IMR-90 (cell line): ENCODE data around the gene RHBDL3. TPM values are rescaled to one million over a fixed set of nuclear protein-coding genes. Genes with fewer than 3 reads are reported as not detected.

Experiments
- ATAC-seq: fragments of 200-7000 bp; cut with Tn5 transposase; 2 replicates; pipeline ENCODE4 v1.9.1; 2020; ENCODE audit warnings: low read depth, mild to moderate bottlenecking, moderate library complexity
- BruUV-seq: library from RNA; stranded (reverse); fragments of 400-500 nt; replicated peaks from 2 replicates; lab custom pipeline; 2021; lab: Mats Ljungman, UMichigan
- CTCF ChIA-PET: fragments of 300-600 bp; formaldehyde crosslinking; extraction: SDS; loops from one replicate; lab custom pipeline; 2021; ENCODE audit warnings: antibody characterized with exemption; lab: Yijun Ruan, JAX
- POLR2A ChIA-PET: fragments of 300-600 bp; sonication (Branson Sonifier 250); formaldehyde crosslinking; loops from one replicate; lab custom pipeline; 2022; ENCODE audit warnings: antibody characterized with exemption; ENCODE audit not compliant: unreplicated experiment; lab: Charles Lee
- DNase-seq: peaks from one replicate; pipeline ENCODE4 v3.0.0; 2013
- H2AFZ ChIP-seq: replicated peaks from 2 replicates; pipeline ENCODE3; 2013; ENCODE audit warnings: low read length, mild to moderate bottlenecking; ENCODE audit not compliant: poor library complexity
- H2AK5ac ChIP-seq: 2 replicates; pipeline ENCODE4 v1.6.1; 2013; ENCODE audit warnings: low read depth, low read length, inconsistent platforms
- H2AK9ac ChIP-seq: replicated peaks from 2 replicates; pipeline ENCODE3; 2013; ENCODE audit warnings: mild to moderate bottlenecking, low read depth, low read length, moderate library complexity; ENCODE audit not compliant: poor library complexity
- H2BK120ac ChIP-seq: 2 replicates; pipeline ENCODE4 v1.6.1; 2013; ENCODE audit warnings: low read depth, low read length, inconsistent platforms
- H2BK15ac ChIP-seq: 3 replicates; pipeline ENCODE4 v1.6.1; 2013; ENCODE audit warnings: low read depth, low read length, inconsistent platforms
- H2BK20ac ChIP-seq: 2 replicates; pipeline ENCODE4 v1.6.1; 2013; ENCODE audit warnings: low read depth, mild to moderate bottlenecking, inconsistent platforms, low read length, moderate library complexity
- H2BK5ac ChIP-seq: 2 replicates; pipeline ENCODE4 v1.6.1; 2013; ENCODE audit warnings: mild to moderate bottlenecking, low read depth, low read length, inconsistent platforms; ENCODE audit not compliant: poor library complexity, severe bottlenecking
- H3K14ac ChIP-seq: replicated peaks from 2 replicates; pipeline ENCODE4 v1.6.1; 2013; ENCODE audit warnings: low read depth, low read length, inconsistent platforms
- H3K18ac ChIP-seq: 2 replicates; pipeline ENCODE4 v1.6.1; 2013; ENCODE audit warnings: low read depth, low read length, control low read depth
- H3K23ac ChIP-seq: 2 replicates; pipeline ENCODE4 v1.6.1; 2013; ENCODE audit warnings: low read depth, low read length, inconsistent platforms
- H3K27ac ChIP-seq: 2 replicates; pipeline ENCODE4 v1.5.1; 2013; ENCODE audit warnings: mild to moderate bottlenecking, control low read depth, low read length; ENCODE audit not compliant: insufficient read depth
- H3K27me3 ChIP-seq: 2 replicates; pipeline ENCODE4 v1.6.1; 2013; ENCODE audit warnings: low read length; ENCODE audit not compliant: control insufficient read depth, insufficient read depth
- H3K36me3 ChIP-seq: 2 replicates; pipeline ENCODE4 v1.6.1; 2013; ENCODE audit warnings: low read length, mixed read lengths; ENCODE audit not compliant: control insufficient read depth, insufficient read depth
- H3K4ac ChIP-seq: 2 replicates; pipeline ENCODE4 v1.6.1; 2013; ENCODE audit warnings: low read depth, low read length, inconsistent platforms
- H3K4me1 ChIP-seq: 2 replicates; pipeline ENCODE4 v1.6.1; 2013; ENCODE audit warnings: low read length, mixed read lengths; ENCODE audit not compliant: control insufficient read depth, insufficient read depth
- H3K4me2 ChIP-seq: 2 replicates; pipeline ENCODE4 v1.6.1; 2013; ENCODE audit warnings: low read depth, mild to moderate bottlenecking, control low read depth, low read length, moderate library complexity
- H3K4me3 ChIP-seq: 2 replicates; pipeline ENCODE4 v1.5.1; 2013; ENCODE audit warnings: low read depth, mild to moderate bottlenecking, control low read depth, low read length, moderate library complexity; ENCODE audit not compliant: insufficient read depth
- H3K56ac ChIP-seq: 2 replicates; pipeline ENCODE4 v1.6.1; 2013; ENCODE audit warnings: low read length, inconsistent platforms; ENCODE audit not compliant: insufficient read depth; ENCODE audit errors: extremely low read depth
- H3K79me1 ChIP-seq, 2 experiments: 2 replicates each; pipeline ENCODE4 v1.6.1; 2013; ENCODE audit warnings: low read length in 2 of 2, inconsistent platforms in 1 of 2, low read depth in 1 of 2
- H3K9ac ChIP-seq: 2 replicates; pipeline ENCODE4 v1.6.1; 2013; ENCODE audit warnings: low read depth, low read length, control low read depth
- H3K9me1 ChIP-seq: 2 replicates; pipeline ENCODE4 v1.6.1; 2013; ENCODE audit warnings: low read length, inconsistent platforms; ENCODE audit not compliant: insufficient read depth
- H3K9me3 ChIP-seq: 2 replicates; pipeline ENCODE4 v1.6.1; 2013; ENCODE audit warnings: low read length; ENCODE audit not compliant: control insufficient read depth, insufficient read depth
- H4K20me1 ChIP-seq: 2 replicates; pipeline ENCODE4 v1.6.1; 2013; ENCODE audit warnings: low read length, inconsistent platforms; ENCODE audit not compliant: insufficient read depth
- H4K5ac ChIP-seq: 2 replicates; pipeline ENCODE4 v1.6.1; 2013; ENCODE audit warnings: mild to moderate bottlenecking, low read depth, low read length, control low read depth
- H4K8ac ChIP-seq, 2 experiments: 2 replicates each; pipeline ENCODE4 v1.6.1; 2013; ENCODE audit warnings: low read depth in 2 of 2, low read length in 2 of 2, control low read depth in 1 of 2, inconsistent platforms in 1 of 2
- H4K91ac ChIP-seq: 2 replicates; pipeline ENCODE4 v1.6.1; 2013; ENCODE audit warnings: low read depth, low read length, inconsistent platforms; ENCODE audit not compliant: insufficient read depth
- CEBPB ChIP-seq: IDR thresholded peaks from 2 replicates; pipeline ENCODE4 v1.6.1; 2012; ENCODE audit warnings: low read depth, low read length, improper control_type of control experiment
- FOS ChIP-seq: fragments of 150-350 bp; IDR thresholded peaks from 2 replicates; pipeline ENCODE4 v1.6.1; 2016; ENCODE audit warnings: low read depth, low read length
- MAZ ChIP-seq: IDR thresholded peaks from 2 replicates; pipeline ENCODE4 v1.6.1; 2012; ENCODE audit warnings: low read depth, mild to moderate bottlenecking, low read length, improper control_type of control experiment, moderate library complexity, borderline replicate concordance
- MXI1 ChIP-seq: IDR thresholded peaks from 2 replicates; pipeline ENCODE4 v1.6.1; 2012; ENCODE audit warnings: low read depth, mild to moderate bottlenecking, low read length, moderate library complexity, borderline replicate concordance
- NFE2L2 ChIP-seq: fragments of 150-350 bp; IDR thresholded peaks from 2 replicates; pipeline ENCODE4 v1.6.1; 2016; ENCODE audit warnings: low read depth, mild to moderate bottlenecking, low read length
- RAD21 ChIP-seq: IDR thresholded peaks from 2 replicates; pipeline ENCODE4 v1.6.1; 2012; ENCODE audit warnings: low read length, improper control_type of control experiment
- RFX5 ChIP-seq: IDR thresholded peaks from 2 replicates; pipeline ENCODE4 v1.8.0; 2012; ENCODE audit warnings: low read depth, mild to moderate bottlenecking, low read length, moderate library complexity
- SMC3 ChIP-seq: fragments of 150-350 bp; IDR thresholded peaks from 2 replicates; pipeline ENCODE4 v1.6.1; 2016; ENCODE audit warnings: low read depth, mild to moderate bottlenecking, antibody characterized with exemption, low read length, moderate library complexity
- WGBS, 2 experiments: methylation state at CpG; one replicate each; pipeline versions ENCODE4 v1.1.5 to v1.1.7; 2013; ENCODE audit warnings: missing lambda C conversion rate in 2 of 2; ENCODE audit not compliant: insufficient read length in 1 of 2; ENCODE audit errors: extremely low coverage in 2 of 2; 5-methylcytosine and 5-hydroxymethylcytosine counted together
- dilution Hi-C: fragments of 300-500 bp; cut with HindIII; formaldehyde crosslinking; loops from one replicate; pipeline ENCODE4 v1.14.3; 2018; ENCODE audit warnings: low sequenced_read_pairs; ENCODE audit not compliant: unreplicated experiment
- in situ Hi-C: fragments of 300-500 bp; cut with MboI; formaldehyde crosslinking; loops from 3 replicates; pipeline ENCODE4 v1.14.3; 2019; ENCODE audit warnings: low sequenced_read_pairs, inconsistent platforms, mixed read lengths
- intact Hi-C: fragments of 100-400 bp; cut with micrococcal nuclease; formaldehyde crosslinking; loops from 2 replicates; pipeline ENCODE4 v1.10.0; 2022
- polyA plus RNA-seq, 3 experiments: library from polyadenylated mRNA; depleted of rRNA; stranded (reverse); fragments of >200 nt; gene quantifications; 2 replicates each; pipeline ENCODE4 v1.2.3, GENCODE V29; 2012; ENCODE audit warnings: low replicate concordance in 1 of 3
- total RNA-seq: library from RNA; depleted of rRNA; stranded (reverse); fragments of >200 nt; gene quantifications from 2 replicates; pipeline ENCODE4 v1.2.3, GENCODE V29; 2012
- TF ChIP-seq, protein P1 (sequence below): conservative IDR thresholded peaks from 2 replicates; pipeline ENCODE4 v1.5.1; 2012; ENCODE audit warnings: mild to moderate bottlenecking, low read depth, low read length, improper control_type of control experiment

The RHBDL3 gene
- total and polyA plus RNA-seq, 2 of the 4 experiments (the other 2 are of a cell fraction) = 0.09 to 0.18 TPM

DNA sequence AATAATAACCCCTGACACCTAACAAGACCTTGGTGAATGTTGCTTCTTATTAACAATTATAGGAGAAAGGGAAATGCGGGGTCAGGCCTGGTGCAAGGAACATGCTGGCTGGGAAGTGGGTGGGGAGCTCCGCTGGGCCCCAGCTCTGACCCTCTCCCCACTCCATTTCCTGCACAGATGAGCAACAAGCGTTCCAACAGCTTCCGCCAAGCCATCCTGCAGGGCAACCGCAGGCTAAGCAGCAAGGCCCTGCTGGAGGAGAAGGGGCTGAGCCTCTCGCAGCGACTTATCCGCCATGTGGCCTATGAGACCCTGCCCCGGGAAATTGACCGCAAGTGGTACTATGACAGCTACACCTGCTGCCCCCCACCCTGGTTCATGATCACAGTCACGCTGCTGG lies 23.0 kb downstream of the RHBDL3 start:
- H4K20me1 ChIP-seq = no peaks in the 10 kb centered on the region
- ATAC-seq (no peak), DNase-seq (no peak)
- no peak overlapping the region for H3K27ac ChIP-seq
- BruUV-seq = no TSS peak
- dilution Hi-C loops (no loop called here), intact Hi-C loops (no loop called here), in situ Hi-C loops (no loop called here)
- no peak overlapping the region for H3K9ac ChIP-seq
- H3K36me3 ChIP-seq = no peaks in the 10 kb centered on the region
- no peak overlapping the region for H2BK20ac ChIP-seq
- no peak overlapping the region for H3K23ac ChIP-seq
- H2BK15ac ChIP-seq = no peak overlapping the region
- H3K18ac ChIP-seq = no peak overlapping the region
- no peaks in the 10 kb centered on the region for H3K4me1 ChIP-seq
- CTCF ChIA-PET = no interaction called here
- H2AK5ac ChIP-seq = no peak overlapping the region
- no peak overlapping the region for H2AK9ac ChIP-seq
- no peak overlapping the region for H3K4me2 ChIP-seq
- TF ChIP-seq MAZ (no peak), SMC3 (no peak), RAD21 (no peak), NFE2L2 (no peak), FOS (no peak), MXI1 (no peak), CEBPB (no peak), RFX5 (no peak)
- TF ChIP-seq, protein P1, sequence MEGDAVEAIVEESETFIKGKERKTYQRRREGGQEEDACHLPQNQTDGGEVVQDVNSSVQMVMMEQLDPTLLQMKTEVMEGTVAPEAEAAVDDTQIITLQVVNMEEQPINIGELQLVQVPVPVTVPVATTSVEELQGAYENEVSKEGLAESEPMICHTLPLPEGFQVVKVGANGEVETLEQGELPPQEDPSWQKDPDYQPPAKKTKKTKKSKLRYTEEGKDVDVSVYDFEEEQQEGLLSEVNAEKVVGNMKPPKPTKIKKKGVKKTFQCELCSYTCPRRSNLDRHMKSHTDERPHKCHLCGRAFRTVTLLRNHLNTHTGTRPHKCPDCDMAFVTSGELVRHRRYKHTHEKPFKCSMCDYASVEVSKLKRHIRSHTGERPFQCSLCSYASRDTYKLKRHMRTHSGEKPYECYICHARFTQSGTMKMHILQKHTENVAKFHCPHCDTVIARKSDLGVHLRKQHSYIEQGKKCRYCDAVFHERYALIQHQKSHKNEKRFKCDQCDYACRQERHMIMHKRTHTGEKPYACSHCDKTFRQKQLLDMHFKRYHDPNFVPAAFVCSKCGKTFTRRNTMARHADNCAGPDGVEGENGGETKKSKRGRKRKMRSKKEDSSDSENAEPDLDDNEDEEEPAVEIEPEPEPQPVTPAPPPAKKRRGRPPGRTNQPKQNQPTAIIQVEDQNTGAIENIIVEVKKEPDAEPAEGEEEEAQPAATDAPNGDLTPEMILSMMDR = no peak
- no peak overlapping the region for H2BK120ac ChIP-seq
- H3K4ac ChIP-seq = no peak overlapping the region
- H3K4me3 ChIP-seq = no peak overlapping the region
- WGBS, 2 experiments = 76% methylated on average over 5 of the region's 11 CpGs; no CpG with 5 or more reads in 1 of the 2 experiments
- H3K79me1 ChIP-seq = no peaks in the 10 kb centered on the region
- no peak overlapping the region for H4K91ac ChIP-seq
- H3K27me3 ChIP-seq = peaks cover 31% of the 10 kb centered on the region
- H4K5ac ChIP-seq = no peak overlapping the region
- no peak overlapping the region for H3K14ac ChIP-seq
- no peaks in the 10 kb centered on the region for H3K9me3 ChIP-seq
- H2BK5ac ChIP-seq = no peak overlapping the region
- H2AFZ ChIP-seq = no peak overlapping the region
- no peaks in the 10 kb centered on the region for H3K9me1 ChIP-seq
- POLR2A ChIA-PET = no interaction called here
- no peak overlapping the region for H4K8ac ChIP-seq
- H3K56ac ChIP-seq = no peak overlapping the region
